ENCODE data around the gene MAT2A.

MAT2A gene

DNA sequence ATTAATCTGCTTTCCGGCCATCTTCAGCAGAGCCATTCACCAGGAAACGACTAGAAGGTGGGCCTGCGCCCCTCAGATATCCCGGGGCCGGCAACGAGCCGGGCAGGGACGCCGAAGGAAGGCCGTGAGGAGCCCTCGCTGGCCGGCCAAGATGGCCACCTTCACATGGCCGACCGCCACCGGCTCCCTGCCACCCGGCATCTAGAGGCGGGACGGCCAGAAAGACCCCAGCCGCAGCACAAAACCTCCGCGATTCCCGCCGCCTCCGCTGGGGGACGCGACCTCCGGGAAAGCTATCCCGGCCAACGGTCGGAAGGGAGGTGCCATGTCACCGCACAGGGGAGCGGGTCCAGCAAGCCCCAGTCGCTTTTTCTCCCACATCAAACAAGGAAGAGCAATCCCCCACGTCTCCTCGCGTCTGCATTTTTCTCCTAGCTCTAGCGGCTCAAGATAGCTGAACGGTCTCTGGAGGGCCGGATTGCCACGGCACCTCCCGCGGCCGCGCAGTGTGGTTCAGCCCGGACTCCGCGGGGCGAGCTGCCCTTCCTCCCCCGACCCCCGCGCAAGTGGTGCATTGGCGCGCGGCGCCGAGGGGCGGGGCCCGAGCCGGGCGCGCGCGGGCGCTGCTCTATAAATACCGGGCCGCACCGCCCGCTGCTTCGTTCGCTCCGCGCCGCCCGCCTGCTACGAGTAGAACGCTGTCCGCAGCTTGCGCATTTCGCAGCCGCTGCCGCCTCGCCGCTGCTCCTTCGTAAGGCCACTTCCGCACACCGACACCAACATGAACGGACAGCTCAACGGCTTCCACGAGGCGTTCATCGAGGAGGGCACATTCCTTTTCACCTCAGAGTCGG is at the start of gene MAT2A:
Gene MAT2A (plus strand): TSS at position 662 of the 854 bp plus-strand sequence. CDS start 120 bp downstream, at position 782.
- peak within 1 kb of the TSS; percentile 100 for H3K9ac ChIP-seq (ENCODE audit: low read depth, low read length)
- peak within 1 kb of the TSS; percentile 99 for H3K27ac ChIP-seq (ENCODE audit: low read length)
- no peaks in the 10 kb centered on the region for H3K9me3 ChIP-seq (ENCODE audit: insufficient read depth, low read depth, low read length)
- H3K27me3 ChIP-seq (ENCODE audit: insufficient read depth, low read length), result no peaks in the 10 kb centered on the region
- peak within 1 kb of the TSS; percentile 95 for H3K4me3 ChIP-seq (ENCODE audit: low read length)
- H3K36me3 ChIP-seq (ENCODE audit: insufficient read depth, low read depth, low read length), result peaks cover 41% of the 10 kb centered on the region
- peaks cover 20% of the 10 kb centered on the region for H3K4me1 ChIP-seq (ENCODE audit: insufficient read depth, low read length)

DNA sequence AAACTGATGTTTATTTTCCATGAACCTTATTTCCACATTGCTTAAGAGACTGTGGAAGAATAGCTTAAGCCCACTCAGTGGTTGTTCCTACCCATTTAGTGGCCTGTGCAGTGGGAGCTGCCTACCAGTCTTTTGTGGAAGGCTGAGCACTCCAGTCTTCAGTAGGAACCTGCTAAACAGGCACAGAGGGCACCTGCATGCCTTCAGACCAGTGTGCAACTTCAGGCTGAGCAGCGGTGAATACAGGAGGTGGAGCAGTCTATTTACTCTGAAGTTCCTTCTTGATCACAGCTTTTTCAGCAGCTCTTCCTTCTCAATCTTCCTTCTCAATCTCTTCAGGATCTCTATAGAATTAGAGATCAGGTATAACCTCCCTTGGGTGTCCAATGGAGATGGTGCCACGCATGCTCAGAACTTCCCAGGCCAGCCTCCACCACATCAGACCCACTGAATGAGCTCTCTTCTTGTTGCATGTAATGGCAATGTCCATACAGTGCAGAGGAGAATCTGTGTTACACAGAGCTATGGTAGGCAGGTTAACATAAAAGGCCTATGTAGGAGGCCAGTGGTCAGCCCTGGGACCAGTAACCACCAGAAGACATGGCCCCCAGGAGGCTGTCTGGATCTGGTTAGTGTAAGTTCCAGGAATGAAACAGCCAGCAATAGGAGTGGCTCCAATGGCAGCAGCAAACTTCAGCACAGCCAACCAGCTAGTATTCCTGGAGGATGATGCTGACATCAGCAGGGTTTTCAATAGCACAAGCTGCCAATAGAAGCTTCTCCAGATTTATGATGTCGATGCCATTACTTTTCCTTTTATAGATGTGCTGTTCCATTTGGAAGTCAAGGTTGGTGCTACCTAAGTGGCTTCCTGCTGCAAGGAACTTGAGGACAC is 47.9 kb upstream of the MAT2A start:
- Histone ChIP-seq H3K27ac (ENCODE audit: low read length) (no peak overlapping the region), H3K36me3 (ENCODE audit: insufficient read depth, low read depth, low read length) (no peaks in the 10 kb centered on the region), H3K4me3 (ENCODE audit: low read length) (no peak overlapping the region), H3K9ac (ENCODE audit: low read depth, low read length) (no peak overlapping the region), H3K9me3 (ENCODE audit: insufficient read depth, low read depth, low read length) (no peaks in the 10 kb centered on the region), H3K4me1 (ENCODE audit: insufficient read depth, low read length) (no peaks in the 10 kb centered on the region), H3K27me3 (ENCODE audit: insufficient read depth, low read length) (no peaks in the 10 kb centered on the region)

DNA sequence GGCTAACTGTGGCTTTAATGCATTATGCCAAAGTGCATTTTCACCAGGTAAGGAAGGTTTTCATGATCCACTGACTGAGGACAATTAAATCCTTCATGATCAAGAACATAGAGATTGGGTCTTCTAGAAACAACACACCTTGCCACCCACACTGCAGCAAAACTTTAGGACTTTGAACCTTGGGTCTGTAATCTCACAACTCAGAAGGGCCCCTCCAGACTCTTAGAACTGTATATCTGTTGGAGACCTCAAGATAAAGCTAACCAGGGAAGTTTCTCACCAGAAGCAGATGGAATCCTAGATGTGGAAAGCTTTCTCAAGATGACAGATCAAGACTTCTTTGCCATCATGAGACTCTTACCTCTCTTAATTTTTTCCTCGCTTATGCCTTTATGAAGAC is 42.5 kb upstream of the MAT2A start:
- Histone ChIP-seq H3K27me3 (ENCODE audit: insufficient read depth, low read length) (no peaks in the 10 kb centered on the region), H3K4me3 (ENCODE audit: low read length) (no peak overlapping the region), H3K27ac (ENCODE audit: low read length) (no peak overlapping the region), H3K4me1 (ENCODE audit: insufficient read depth, low read length) (no peaks in the 10 kb centered on the region), H3K36me3 (ENCODE audit: insufficient read depth, low read depth, low read length) (no peaks in the 10 kb centered on the region), H3K9ac (ENCODE audit: low read depth, low read length) (no peak overlapping the region), H3K9me3 (ENCODE audit: insufficient read depth, low read depth, low read length) (no peaks in the 10 kb centered on the region)

DNA sequence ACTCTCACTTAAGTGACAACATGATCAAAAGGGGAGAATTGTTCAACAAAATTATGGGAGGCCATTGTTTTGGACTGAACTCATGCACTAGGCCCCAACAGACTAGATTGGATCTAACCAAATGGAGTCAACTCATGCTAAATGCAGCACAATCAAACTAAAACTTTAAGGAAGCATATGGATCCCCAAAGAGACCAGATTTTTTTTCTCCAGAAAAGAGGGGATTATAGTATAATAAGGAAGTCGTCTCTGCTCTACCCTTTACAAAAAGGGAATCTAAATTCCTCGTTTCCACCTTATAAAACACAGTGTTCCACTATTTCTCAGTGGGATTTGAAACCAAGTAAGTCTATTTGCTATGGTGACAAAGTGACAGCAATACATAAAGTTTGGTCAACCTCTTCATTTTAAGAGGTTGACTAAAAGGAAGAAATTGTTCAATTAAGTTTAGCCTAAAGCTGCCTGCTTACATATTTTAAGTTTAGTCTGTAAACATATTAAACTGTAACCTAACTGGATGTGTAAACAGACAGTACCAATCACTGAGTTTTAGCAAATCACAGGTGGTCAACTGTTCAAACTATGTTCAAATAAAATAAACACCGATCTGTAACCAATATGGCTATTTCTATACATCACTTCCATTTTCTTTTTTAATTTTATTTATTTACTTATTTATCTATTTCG is 40.9 kb upstream of the MAT2A start:
- H3K27ac ChIP-seq (ENCODE audit: low read length), result no peak overlapping the region

DNA sequence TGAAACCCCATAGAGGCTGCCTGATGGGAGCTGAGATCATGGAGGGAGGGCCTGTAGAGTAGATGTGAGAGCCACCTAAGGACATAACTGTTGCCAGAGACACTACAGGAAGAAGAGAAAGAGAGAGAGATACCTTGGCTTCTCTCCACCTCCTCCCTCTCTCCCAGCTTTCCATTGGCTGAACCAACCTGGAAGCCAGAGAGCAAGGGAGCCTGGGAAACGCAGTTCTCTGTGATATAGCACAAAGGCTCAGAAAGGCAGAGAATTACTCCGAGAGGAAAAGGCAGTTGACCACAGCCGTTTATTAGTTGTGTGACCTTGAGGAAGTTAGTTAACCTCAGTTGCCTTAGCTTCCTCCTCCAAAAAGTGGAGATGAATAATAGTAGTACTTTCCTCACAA is 37.7 kb upstream of the MAT2A start:
- H3K9me3 ChIP-seq (ENCODE audit: insufficient read depth, low read depth, low read length), result no peaks in the 10 kb centered on the region
- no peak overlapping the region for H3K27ac ChIP-seq (ENCODE audit: low read length)
- no peak overlapping the region for H3K4me3 ChIP-seq (ENCODE audit: low read length)
- H3K36me3 ChIP-seq (ENCODE audit: insufficient read depth, low read depth, low read length), result no peaks in the 10 kb centered on the region
- no peaks in the 10 kb centered on the region for H3K4me1 ChIP-seq (ENCODE audit: insufficient read depth, low read length)
- H3K27me3 ChIP-seq (ENCODE audit: insufficient read depth, low read length), result no peaks in the 10 kb centered on the region
- no peak overlapping the region for H3K9ac ChIP-seq (ENCODE audit: low read depth, low read length)

More for the DNA sequence above, 40.9 kb upstream of the MAT2A start:
- H3K36me3 ChIP-seq (ENCODE audit: insufficient read depth, low read depth, low read length), result no peaks in the 10 kb centered on the region
- H3K9me3 ChIP-seq (ENCODE audit: insufficient read depth, low read depth, low read length), result no peaks in the 10 kb centered on the region
- H3K4me1 ChIP-seq (ENCODE audit: insufficient read depth, low read length), result no peaks in the 10 kb centered on the region
- no peaks in the 10 kb centered on the region for H3K27me3 ChIP-seq (ENCODE audit: insufficient read depth, low read length)
- H3K4me3 ChIP-seq (ENCODE audit: low read length), result no peak overlapping the region
- no peak overlapping the region for H3K9ac ChIP-seq (ENCODE audit: low read depth, low read length)

DNA sequence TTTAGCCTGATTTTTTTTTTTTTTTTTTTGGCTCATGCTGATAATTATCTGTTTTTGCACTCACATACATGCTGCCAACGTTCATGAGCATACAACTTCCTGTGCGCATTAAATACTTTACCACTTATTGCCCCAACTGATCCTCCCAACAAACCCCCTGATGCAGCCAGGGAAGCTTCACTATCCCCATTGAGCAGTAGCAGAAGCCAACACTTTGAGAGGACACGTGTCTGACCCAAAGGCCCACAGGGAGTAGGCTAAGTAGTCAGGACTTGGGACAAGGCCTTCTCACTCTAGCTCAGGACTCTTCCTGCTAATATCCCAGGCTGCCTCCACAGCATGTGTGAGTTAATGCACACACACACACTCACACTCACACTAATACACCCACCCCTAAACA is 36.2 kb upstream of the MAT2A start:
- H3K27me3 ChIP-seq (ENCODE audit: insufficient read depth, low read length), result no peaks in the 10 kb centered on the region
- no peak overlapping the region for H3K27ac ChIP-seq (ENCODE audit: low read length)
- no peak overlapping the region for H3K4me3 ChIP-seq (ENCODE audit: low read length)
- no peak overlapping the region for H3K9ac ChIP-seq (ENCODE audit: low read depth, low read length)
- no peaks in the 10 kb centered on the region for H3K4me1 ChIP-seq (ENCODE audit: insufficient read depth, low read length)
- H3K9me3 ChIP-seq (ENCODE audit: insufficient read depth, low read depth, low read length), result no peaks in the 10 kb centered on the region
- H3K36me3 ChIP-seq (ENCODE audit: insufficient read depth, low read depth, low read length), result no peaks in the 10 kb centered on the region

DNA sequence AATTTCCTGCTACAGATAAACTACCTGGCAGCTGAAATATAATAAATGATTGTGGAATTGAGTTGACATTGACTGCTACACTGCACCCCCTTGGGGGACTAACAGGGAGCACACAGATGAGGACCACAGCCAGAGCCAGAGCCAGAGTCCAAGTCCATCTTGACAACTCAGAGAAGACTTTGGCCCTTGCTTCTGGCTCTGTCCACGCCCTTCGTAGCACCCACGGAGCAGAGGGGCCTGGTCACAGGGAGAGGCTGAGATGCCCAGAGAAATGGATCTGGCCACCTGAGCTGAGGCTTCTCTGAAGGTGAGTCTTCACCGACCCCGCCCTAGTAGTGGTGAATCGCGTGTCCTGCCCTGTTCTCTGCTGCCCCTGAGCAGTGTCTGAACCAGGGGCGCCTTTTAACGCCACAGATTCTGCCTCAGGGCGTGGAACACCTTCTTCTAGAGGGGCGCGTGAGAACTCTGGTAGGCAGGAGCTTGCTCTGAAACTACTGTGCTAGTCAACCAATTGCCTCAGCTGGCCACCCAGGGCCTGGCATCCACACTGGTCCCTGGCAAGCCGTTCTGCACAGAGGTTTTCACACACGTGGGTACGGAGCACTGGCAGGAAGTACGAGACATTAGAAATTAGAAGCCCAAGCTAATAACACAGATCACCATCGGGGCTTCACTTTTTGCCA is 35.7 kb upstream of the MAT2A start:
- no peak overlapping the region for H3K4me3 ChIP-seq (ENCODE audit: low read length)
- H3K4me1 ChIP-seq (ENCODE audit: insufficient read depth, low read length), result no peaks in the 10 kb centered on the region
- no peaks in the 10 kb centered on the region for H3K9me3 ChIP-seq (ENCODE audit: insufficient read depth, low read depth, low read length)
- no peaks in the 10 kb centered on the region for H3K36me3 ChIP-seq (ENCODE audit: insufficient read depth, low read depth, low read length)
- H3K27me3 ChIP-seq (ENCODE audit: insufficient read depth, low read length), result no peaks in the 10 kb centered on the region
- no peak overlapping the region for H3K9ac ChIP-seq (ENCODE audit: low read depth, low read length)
- H3K27ac ChIP-seq (ENCODE audit: low read length), result no peak overlapping the region

DNA sequence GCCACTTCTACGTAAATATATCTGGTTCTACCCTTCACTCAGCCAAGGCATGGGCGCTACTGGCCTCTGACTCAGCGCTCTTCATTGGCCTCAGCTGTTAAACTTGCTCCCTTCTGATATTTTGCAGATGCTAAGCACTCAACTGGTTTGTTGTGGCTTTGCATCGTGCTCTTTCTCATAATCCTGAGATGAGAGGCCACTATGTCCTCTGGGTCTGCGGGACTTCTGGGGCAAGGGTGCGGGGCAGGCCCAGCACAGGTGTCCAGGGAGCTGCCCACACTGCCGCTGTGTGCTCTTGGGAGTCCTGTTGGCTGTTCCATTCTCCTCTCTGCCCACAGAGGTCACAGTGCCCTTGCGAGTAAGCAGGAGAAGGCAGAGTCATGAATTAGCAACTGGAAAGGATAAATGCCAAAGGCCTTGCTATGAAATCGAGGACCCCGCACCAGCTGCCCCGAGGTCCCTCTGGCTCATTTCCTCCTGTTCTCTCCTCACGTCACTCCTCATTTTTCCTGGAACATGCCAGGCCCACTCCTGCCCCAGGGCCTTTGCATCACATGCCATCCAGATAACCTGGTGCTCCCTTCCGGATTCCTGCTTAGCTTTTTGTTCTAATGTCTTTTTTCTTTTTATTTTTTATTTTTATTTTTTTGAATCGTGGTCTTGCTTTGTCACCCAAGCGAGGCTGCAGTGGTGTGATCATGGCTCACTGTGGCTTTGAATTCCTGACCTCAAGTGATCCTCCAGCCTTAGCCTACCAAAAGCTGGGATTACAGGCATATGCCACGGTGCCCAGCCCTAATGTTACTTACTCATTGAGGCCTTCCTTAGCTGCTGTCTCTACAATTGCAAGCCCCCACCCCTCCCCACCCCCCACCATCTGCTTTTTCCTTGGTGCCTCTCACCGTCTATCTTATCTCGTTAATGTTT is 34.9 kb upstream of the MAT2A start:
- Histone ChIP-seq H3K9ac (ENCODE audit: low read depth, low read length) (no peak overlapping the region), H3K9me3 (ENCODE audit: insufficient read depth, low read depth, low read length) (no peaks in the 10 kb centered on the region), H3K27me3 (ENCODE audit: insufficient read depth, low read length) (no peaks in the 10 kb centered on the region), H3K4me3 (ENCODE audit: low read length) (no peak overlapping the region), H3K36me3 (ENCODE audit: insufficient read depth, low read depth, low read length) (no peaks in the 10 kb centered on the region), H3K27ac (ENCODE audit: low read length) (no peak overlapping the region), H3K4me1 (ENCODE audit: insufficient read depth, low read length) (no peaks in the 10 kb centered on the region)

DNA sequence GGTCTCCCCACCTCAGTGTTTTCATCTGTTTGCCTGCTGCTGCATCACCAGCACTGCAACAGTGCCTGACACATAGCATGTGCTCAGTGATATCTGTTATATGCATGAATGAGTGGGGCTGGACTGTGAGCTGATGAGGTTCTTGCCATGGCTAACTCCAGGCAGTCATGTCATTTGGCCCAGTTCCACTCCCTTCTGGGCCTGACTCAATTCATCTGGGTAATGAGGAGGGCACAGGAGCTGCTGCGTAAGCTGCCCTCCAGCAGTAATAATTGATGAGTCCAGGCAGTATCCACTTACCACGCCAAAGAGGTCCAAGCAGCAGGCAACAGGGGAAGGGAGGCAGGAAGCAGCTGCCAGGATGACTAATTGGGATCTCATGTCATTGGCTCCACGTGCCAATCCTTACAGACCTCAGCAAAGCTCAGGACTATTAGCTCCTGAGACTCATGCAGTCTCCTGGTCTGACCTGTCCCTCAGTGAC is 34.1 kb upstream of the MAT2A start:
- no peak overlapping the region for H3K27ac ChIP-seq (ENCODE audit: low read length)
- H3K27me3 ChIP-seq (ENCODE audit: insufficient read depth, low read length), result no peaks in the 10 kb centered on the region
- H3K9ac ChIP-seq (ENCODE audit: low read depth, low read length), result no peak overlapping the region
- no peak overlapping the region for H3K4me3 ChIP-seq (ENCODE audit: low read length)
- no peaks in the 10 kb centered on the region for H3K36me3 ChIP-seq (ENCODE audit: insufficient read depth, low read depth, low read length)
- no peaks in the 10 kb centered on the region for H3K4me1 ChIP-seq (ENCODE audit: insufficient read depth, low read length)
- no peaks in the 10 kb centered on the region for H3K9me3 ChIP-seq (ENCODE audit: insufficient read depth, low read depth, low read length)

DNA sequence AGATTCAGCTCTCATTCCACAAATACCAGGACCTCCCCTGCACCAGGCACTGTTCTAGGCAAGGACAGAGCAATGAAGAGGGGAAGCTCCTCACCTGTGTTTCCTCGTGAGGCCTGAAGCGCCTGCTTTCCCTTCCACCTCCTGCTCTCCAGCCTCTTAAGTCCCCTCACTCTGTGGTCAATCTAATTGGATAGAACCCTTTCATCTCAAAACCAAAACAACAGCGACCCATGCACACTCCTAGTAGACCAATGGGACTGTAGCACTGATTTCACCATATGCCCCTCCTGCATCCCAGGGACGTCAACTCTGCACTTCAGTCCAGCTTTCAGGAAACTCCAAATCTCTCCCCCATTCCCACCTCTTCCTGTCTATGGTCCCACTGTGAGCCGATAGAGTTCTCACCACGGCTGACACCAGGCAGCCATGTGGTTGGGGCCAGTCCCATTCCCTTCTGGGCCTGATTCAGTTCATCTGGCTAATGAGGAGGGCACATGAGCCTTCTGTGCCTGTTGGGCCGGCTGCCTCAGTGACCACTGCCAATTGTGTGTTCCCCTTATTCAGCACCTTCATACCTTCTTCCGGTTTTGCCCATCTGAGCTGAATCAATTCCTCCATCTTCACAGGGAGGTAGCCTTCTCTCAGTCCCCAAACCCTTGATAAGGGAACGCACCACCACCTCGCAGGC is 33.3 kb upstream of the MAT2A start:
- no peaks in the 10 kb centered on the region for H3K4me1 ChIP-seq (ENCODE audit: insufficient read depth, low read length)
- no peak overlapping the region for H3K27ac ChIP-seq (ENCODE audit: low read length)
- H3K9me3 ChIP-seq (ENCODE audit: insufficient read depth, low read depth, low read length), result no peaks in the 10 kb centered on the region
- H3K36me3 ChIP-seq (ENCODE audit: insufficient read depth, low read depth, low read length), result no peaks in the 10 kb centered on the region
- no peaks in the 10 kb centered on the region for H3K27me3 ChIP-seq (ENCODE audit: insufficient read depth, low read length)
- H3K9ac ChIP-seq (ENCODE audit: low read depth, low read length), result no peak overlapping the region
- H3K4me3 ChIP-seq (ENCODE audit: low read length), result no peak overlapping the region

All from iPS-20b (cell line).